Hepatocyte (in vitro differentiated cells): Measurements from ENCODE around the gene ZNF248.

Experiments
- EZH2 ChIP-seq: fragments of 200-600 bp; sonication (generic); IDR thresholded peaks from 2 replicates; pipeline ENCODE4 v1.6.1; 2016; ENCODE audit warnings: antibody characterized with exemption, mild to moderate bottlenecking, borderline replicate concordance
- TF ChIP-seq, protein P1 (sequence below): fragments of 200-600 bp; sonication (generic); IDR thresholded peaks from 2 replicates; pipeline ENCODE4 v1.5.1; 2016; ENCODE audit warnings: antibody characterized with exemption, mild to moderate bottlenecking; ENCODE audit not compliant: poor library complexity

DNA sequence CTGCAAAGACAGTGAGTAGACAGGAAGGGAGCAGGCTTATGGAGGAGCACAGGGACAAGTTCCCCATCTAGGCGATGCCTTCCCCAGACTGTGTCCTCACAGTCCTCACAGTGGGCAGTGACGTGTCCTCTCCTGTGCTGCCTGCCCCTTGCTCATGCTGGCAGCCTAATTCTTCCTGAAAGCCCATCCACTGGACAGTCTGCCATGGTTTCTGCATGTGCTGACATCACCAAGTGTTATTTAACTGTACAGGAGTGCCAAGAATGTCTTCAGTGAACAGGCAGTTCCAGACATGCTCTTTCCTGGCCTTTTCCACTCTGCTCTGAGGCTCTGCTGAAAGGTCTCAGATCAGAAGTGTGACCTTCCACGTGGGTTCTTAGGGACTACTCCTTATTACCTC, 54.1 kb downstream of the ZNF248 start:
- no peak for TF ChIP-seq EZH2
- TF ChIP-seq, protein P1, sequence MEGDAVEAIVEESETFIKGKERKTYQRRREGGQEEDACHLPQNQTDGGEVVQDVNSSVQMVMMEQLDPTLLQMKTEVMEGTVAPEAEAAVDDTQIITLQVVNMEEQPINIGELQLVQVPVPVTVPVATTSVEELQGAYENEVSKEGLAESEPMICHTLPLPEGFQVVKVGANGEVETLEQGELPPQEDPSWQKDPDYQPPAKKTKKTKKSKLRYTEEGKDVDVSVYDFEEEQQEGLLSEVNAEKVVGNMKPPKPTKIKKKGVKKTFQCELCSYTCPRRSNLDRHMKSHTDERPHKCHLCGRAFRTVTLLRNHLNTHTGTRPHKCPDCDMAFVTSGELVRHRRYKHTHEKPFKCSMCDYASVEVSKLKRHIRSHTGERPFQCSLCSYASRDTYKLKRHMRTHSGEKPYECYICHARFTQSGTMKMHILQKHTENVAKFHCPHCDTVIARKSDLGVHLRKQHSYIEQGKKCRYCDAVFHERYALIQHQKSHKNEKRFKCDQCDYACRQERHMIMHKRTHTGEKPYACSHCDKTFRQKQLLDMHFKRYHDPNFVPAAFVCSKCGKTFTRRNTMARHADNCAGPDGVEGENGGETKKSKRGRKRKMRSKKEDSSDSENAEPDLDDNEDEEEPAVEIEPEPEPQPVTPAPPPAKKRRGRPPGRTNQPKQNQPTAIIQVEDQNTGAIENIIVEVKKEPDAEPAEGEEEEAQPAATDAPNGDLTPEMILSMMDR: no peak
